ENCODE measurements around the gene ANGEL2. TPM values are rescaled to one million over a fixed set of nuclear protein-coding genes. Genes with fewer than 3 reads are reported as not detected.

ANGEL2 gene
- total and polyA plus RNA-seq, 2 of the 13 experiments (the other 11 are each of a cell fraction or from before 2014, with no cell fraction given), result 12.3 to 25.4 TPM

- TF ChIP-seq JUN (CRISPR knock-in tag; IDR thresholded peaks at IDR 0.05), result no peak
- no peak for TF ChIP-seq U2AF2 (IDR thresholded peaks at IDR 0.05; ENCODE audit: low read depth, low read length)
- TF ChIP-seq ZBTB3 (CRISPR knock-in tag; IDR thresholded peaks at IDR 0.05; ENCODE audit: borderline replicate concordance, low read depth), result no peak
- no peak for TF ChIP-seq HNRNPL (IDR thresholded peaks at IDR 0.05; ENCODE audit: low read depth, low read length)
- peak; percentile 67; the same call in 1 of the 2 replicates for TF ChIP-seq SMAD1 (CRISPR knock-in tag; IDR thresholded peaks at IDR 0.05; ENCODE audit: borderline replicate concordance, low read depth)
- TF ChIP-seq, protein P1, sequence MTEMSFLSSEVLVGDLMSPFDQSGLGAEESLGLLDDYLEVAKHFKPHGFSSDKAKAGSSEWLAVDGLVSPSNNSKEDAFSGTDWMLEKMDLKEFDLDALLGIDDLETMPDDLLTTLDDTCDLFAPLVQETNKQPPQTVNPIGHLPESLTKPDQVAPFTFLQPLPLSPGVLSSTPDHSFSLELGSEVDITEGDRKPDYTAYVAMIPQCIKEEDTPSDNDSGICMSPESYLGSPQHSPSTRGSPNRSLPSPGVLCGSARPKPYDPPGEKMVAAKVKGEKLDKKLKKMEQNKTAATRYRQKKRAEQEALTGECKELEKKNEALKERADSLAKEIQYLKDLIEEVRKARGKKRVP (CRISPR knock-in tag; IDR thresholded peaks at IDR 0.05), result 0 out of 4 replicates have a peak, but pooled peaks of 1 of the 2 experiments have one; percentile 49
- TF ChIP-seq, protein P2, sequence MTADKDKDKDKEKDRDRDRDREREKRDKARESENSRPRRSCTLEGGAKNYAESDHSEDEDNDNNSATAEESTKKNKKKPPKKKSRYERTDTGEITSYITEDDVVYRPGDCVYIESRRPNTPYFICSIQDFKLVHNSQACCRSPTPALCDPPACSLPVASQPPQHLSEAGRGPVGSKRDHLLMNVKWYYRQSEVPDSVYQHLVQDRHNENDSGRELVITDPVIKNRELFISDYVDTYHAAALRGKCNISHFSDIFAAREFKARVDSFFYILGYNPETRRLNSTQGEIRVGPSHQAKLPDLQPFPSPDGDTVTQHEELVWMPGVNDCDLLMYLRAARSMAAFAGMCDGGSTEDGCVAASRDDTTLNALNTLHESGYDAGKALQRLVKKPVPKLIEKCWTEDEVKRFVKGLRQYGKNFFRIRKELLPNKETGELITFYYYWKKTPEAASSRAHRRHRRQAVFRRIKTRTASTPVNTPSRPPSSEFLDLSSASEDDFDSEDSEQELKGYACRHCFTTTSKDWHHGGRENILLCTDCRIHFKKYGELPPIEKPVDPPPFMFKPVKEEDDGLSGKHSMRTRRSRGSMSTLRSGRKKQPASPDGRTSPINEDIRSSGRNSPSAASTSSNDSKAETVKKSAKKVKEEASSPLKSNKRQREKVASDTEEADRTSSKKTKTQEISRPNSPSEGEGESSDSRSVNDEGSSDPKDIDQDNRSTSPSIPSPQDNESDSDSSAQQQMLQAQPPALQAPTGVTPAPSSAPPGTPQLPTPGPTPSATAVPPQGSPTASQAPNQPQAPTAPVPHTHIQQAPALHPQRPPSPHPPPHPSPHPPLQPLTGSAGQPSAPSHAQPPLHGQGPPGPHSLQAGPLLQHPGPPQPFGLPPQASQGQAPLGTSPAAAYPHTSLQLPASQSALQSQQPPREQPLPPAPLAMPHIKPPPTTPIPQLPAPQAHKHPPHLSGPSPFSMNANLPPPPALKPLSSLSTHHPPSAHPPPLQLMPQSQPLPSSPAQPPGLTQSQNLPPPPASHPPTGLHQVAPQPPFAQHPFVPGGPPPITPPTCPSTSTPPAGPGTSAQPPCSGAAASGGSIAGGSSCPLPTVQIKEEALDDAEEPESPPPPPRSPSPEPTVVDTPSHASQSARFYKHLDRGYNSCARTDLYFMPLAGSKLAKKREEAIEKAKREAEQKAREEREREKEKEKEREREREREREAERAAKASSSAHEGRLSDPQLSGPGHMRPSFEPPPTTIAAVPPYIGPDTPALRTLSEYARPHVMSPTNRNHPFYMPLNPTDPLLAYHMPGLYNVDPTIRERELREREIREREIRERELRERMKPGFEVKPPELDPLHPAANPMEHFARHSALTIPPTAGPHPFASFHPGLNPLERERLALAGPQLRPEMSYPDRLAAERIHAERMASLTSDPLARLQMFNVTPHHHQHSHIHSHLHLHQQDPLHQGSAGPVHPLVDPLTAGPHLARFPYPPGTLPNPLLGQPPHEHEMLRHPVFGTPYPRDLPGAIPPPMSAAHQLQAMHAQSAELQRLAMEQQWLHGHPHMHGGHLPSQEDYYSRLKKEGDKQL (CRISPR knock-in tag; IDR thresholded peaks at IDR 0.05; ENCODE audit: low read depth), result no peak
- TF ChIP-seq ZFP91 (CRISPR knock-in tag; IDR thresholded peaks at IDR 0.05; ENCODE audit: borderline replicate concordance), result peak; percentile 95; the same call in 1 of the 2 replicates
- TF ChIP-seq SIX1 (CRISPR knock-in tag; IDR thresholded peaks at IDR 0.05; ENCODE audit: borderline replicate concordance), result no peak
- no peak for TF ChIP-seq HNF1A (IDR thresholded peaks at IDR 0.05; ENCODE audit: low read depth)
- TF ChIP-seq HNF1A (CRISPR knock-in tag; IDR thresholded peaks at IDR 0.05; ENCODE audit: borderline replicate concordance), result peak; percentile 73
- no peak for TF ChIP-seq MEF2D (CRISPR knock-in tag; IDR thresholded peaks at IDR 0.05)
- TF ChIP-seq NFE2L2 (IDR thresholded peaks at IDR 0.05; ENCODE audit: low read length), result no peak
Observed at GRCh38 chr1:213051127-213051880, 35.6 kb upstream of the ANGEL2 start, which contains the start of gene RPS6KC1 (continued).

All from HepG2 (cell line).